HepG2 (cell line): Measurements from ENCODE around the gene TRIP6. TPM values are rescaled to one million over a fixed set of nuclear protein-coding genes. Genes with fewer than 3 reads are reported as not detected.

Experiments used
- ATAC-seq: fragments of 200-7000 bp; cut with Tn5 transposase; 3 replicates; pipeline ENCODE4 v1.9.1; 2020; ENCODE audit warnings: mild to moderate bottlenecking, moderate library complexity
- BruUV-seq: library from RNA; stranded (reverse); fragments of 400-500 nt; replicated peaks from 2 replicates; lab custom pipeline; 2021; lab: Mats Ljungman, UMichigan
- CTCF ChIA-PET: fragments of 300-600 bp; formaldehyde crosslinking; extraction: SDS; loops from one replicate; lab custom pipeline; 2021; ENCODE audit warnings: low total read pairs, inconsistent platforms, low intra/inter-chr PET ratio; lab: Yijun Ruan, JAX
- POLR2A ChIA-PET: fragments of 350-600 bp; sonication (Branson Sonifier 250); formaldehyde crosslinking; loops from one replicate; lab custom pipeline; 2020; ENCODE audit warnings: antibody characterized with exemption, inconsistent platforms; lab: Yijun Ruan, JAX
- DNase-seq: peaks from one replicate; pipeline ENCODE4 v3.0.0-alpha.2; 2015; ENCODE audit warnings: low spot score
- FAIRE-seq: peaks from 3 replicates; lab custom pipeline; 2011; peaks lifted over from hg19 to GRCh38; lab: Jason Lieb, UNC
- H2AFZ ChIP-seq: one replicate; pipeline ENCODE4 v1.6.1; 2011; ENCODE audit warnings: low read length, inconsistent platforms
- H3K27ac ChIP-seq: fragments of 300-600 bp; 3 replicates; pipeline ENCODE4 v1.8.0; 2011; ENCODE audit warnings: mixed run types, mild to moderate bottlenecking, mixed read lengths, low read length, inconsistent platforms; ENCODE audit not compliant: insufficient read depth; ENCODE audit errors: extremely low read length
- H3K27me3 ChIP-seq, 2 experiments: fragments of 200-600 bp in 1 of 2; 2 replicates in 1 of 2; 3 replicates in 1 of 2; pipeline versions ENCODE4 v1.6.0 to v1.8.0; 2011; ENCODE audit warnings: low read length in 2 of 2, mild to moderate bottlenecking in 2 of 2, moderate library complexity in 2 of 2, inconsistent platforms in 1 of 2; ENCODE audit not compliant: insufficient read depth in 2 of 2, control insufficient read depth in 1 of 2
- H3K36me3 ChIP-seq, 2 experiments: fragments of 200-600 bp in 1 of 2; replicated peaks in 1 of 2; 2 replicates in 1 of 2; 3 replicates in 1 of 2; pipeline versions ENCODE4 v1.5.1 to v1.8.0; 2011; ENCODE audit warnings: low read length in 2 of 2, inconsistent platforms in 1 of 2; ENCODE audit not compliant: insufficient read depth in 2 of 2, control insufficient read depth in 1 of 2
- H3K4me1 ChIP-seq: 2 replicates; pipeline ENCODE4 v1.5.1; 2012; ENCODE audit warnings: low read length, inconsistent platforms; ENCODE audit not compliant: insufficient read depth
- H3K4me2 ChIP-seq: 2 replicates; pipeline ENCODE4 v1.6.0; 2011; ENCODE audit warnings: low read depth, low read length, inconsistent platforms
- H3K4me3 ChIP-seq, 3 experiments: fragments of 200-600 bp in 1 of 3; sonication (generic), shearing (Covaris generic) in 1 of 3; replicated peaks in 1 of 3; 2 replicates each; pipeline ENCODE4 v1.5.1; 2011 to 2016; ENCODE audit warnings: low read length in 3 of 3, inconsistent platforms in 2 of 3, low read depth in 2 of 3, mild to moderate bottlenecking in 2 of 3, control low read depth in 1 of 3, mixed read lengths in 1 of 3; ENCODE audit not compliant: insufficient read depth in 1 of 3
- H3K79me2 ChIP-seq: one replicate; pipeline ENCODE4 v1.6.1; 2011; ENCODE audit warnings: low read length, inconsistent platforms; ENCODE audit not compliant: insufficient read depth
- H3K9ac ChIP-seq: 2 replicates; pipeline ENCODE4 v1.6.0; 2011; ENCODE audit warnings: mild to moderate bottlenecking, low read depth, low read length, inconsistent platforms; ENCODE audit not compliant: insufficient read depth
- H3K9me3 ChIP-seq: 2 replicates; pipeline ENCODE4 v1.5.1; 2012; ENCODE audit warnings: mild to moderate bottlenecking, low read length
- H4K20me1 ChIP-seq: 2 replicates; pipeline ENCODE4 v1.6.0; 2011; ENCODE audit warnings: inconsistent platforms, mild to moderate bottlenecking, low read length, moderate library complexity; ENCODE audit not compliant: insufficient read depth
- KDM5A ChIP-seq: fragments of 200-600 bp; sonication (generic); IDR thresholded peaks from 2 replicates; pipeline ENCODE4 v1.7.0; 2018; ENCODE audit warnings: antibody characterized with exemption, mild to moderate bottlenecking, low read length, borderline replicate concordance
- TOPORS ChIP-seq: sonication (generic); formaldehyde crosslinking; IDR thresholded peaks from 2 replicates; pipeline ENCODE4 v1.8.0; 2023; ENCODE audit warnings: mild to moderate bottlenecking, missing genetic modification reagents
- ZBTB38 ChIP-seq: sonication (generic); formaldehyde crosslinking; IDR thresholded peaks from 2 replicates; pipeline ENCODE4 v1.5.1; 2020; ENCODE audit warnings: mild to moderate bottlenecking, missing genetic modification reagents
- WGBS: methylation state at CpG from one replicate; pipeline ENCODE4 v1.1.6; 2017; ENCODE audit warnings: low lambda C conversion rate; 5-methylcytosine and 5-hydroxymethylcytosine counted together
- in situ Hi-C: cut with HindIII; loops from 2 replicates; pipeline ENCODE4 v1.10.0; 2017; ENCODE audit warnings: low pct_unique_long_range_greater_than_20kb; ENCODE audit not compliant: extremely low pct_ligation_motif_present
- intact Hi-C: fragments of 100-400 bp; cut with micrococcal nuclease; formaldehyde crosslinking; loops from one replicate; pipeline ENCODE4 v1.10.0; 2022; ENCODE audit not compliant: unreplicated experiment
- polyA plus RNA-seq, 8 experiments: library from polyadenylated mRNA; depleted of rRNA in 3 of 8; stranded (reverse) in 7 of 8; unstranded in 1 of 8; fragments of >200 nt; fragmentation: Illumina TruSeq in 4 of 8; extraction: Trizol in 4 of 8; gene quantifications; 2 replicates each; pipeline versions ENCODE4 v1.2.1 to v1.2.3, GENCODE V29; 2011 to 2016; ENCODE audit warnings: low read depth in 4 of 8, missing spikeins in 1 of 8, mixed read lengths in 1 of 8; ENCODE audit not compliant: insufficient read depth in 1 of 8
- total RNA-seq, 5 experiments: library from RNA; depleted of rRNA; stranded (reverse); fragments of >200 nt; fragmentation: Illumina TruSeq; extraction: Trizol; gene quantifications; 2 replicates each; pipeline ENCODE4 v1.2.3, GENCODE V29; 2016; ENCODE audit warnings: low read depth in 1 of 5
- TF ChIP-seq, protein P1 (sequence below): IDR thresholded peaks from 2 replicates; pipeline ENCODE4 v1.6.1; 2016; ENCODE audit warnings: low read depth, missing genetic modification reagents, missing compliant biosample characterization
- TF ChIP-seq, protein P2 (sequence below): IDR thresholded peaks from 2 replicates; pipeline ENCODE4 v1.6.1; 2016; ENCODE audit warnings: missing biosample characterization, missing genetic modification reagents, low read depth

TRIP6 gene
- total and polyA plus RNA-seq, 2 of the 13 experiments (the other 11 are each of a cell fraction or from before 2014, with no cell fraction given), result 0.34 to 0.38 TPM

DNA sequence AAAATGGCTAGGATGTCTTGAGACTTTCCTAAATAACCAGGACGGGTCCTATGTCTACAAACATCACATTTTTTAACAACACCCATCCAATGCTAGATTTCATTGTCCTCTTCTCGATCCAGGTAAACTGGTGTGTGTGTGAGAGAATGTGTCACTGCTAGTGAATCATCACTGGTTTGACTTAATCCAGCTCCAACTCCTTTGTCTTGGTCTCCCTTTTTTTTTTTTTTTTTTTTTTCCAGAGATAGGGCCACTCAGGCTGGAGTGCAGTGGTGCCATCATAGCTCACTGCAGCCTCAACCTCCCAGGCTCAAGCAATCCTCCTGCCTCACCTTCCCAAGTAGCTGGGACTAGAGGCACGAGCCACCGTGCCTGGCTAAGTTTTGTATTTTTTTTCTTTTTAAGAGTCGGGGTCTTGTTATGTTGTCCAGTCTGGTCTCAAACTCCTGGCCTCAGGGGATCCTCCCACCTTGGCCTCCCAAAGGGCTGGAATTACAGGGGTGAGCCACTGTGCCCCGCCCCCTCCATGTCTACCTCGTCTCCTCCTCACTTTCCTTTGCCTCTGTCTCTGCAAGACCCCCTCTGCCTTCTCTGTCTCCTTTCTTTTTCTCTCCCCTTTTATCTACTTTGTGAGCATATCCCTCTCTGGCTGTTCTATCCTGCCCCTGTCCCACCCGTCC lies 24.5 kb downstream of the TRIP6 start (continued):
- TF ChIP-seq, protein P1, sequence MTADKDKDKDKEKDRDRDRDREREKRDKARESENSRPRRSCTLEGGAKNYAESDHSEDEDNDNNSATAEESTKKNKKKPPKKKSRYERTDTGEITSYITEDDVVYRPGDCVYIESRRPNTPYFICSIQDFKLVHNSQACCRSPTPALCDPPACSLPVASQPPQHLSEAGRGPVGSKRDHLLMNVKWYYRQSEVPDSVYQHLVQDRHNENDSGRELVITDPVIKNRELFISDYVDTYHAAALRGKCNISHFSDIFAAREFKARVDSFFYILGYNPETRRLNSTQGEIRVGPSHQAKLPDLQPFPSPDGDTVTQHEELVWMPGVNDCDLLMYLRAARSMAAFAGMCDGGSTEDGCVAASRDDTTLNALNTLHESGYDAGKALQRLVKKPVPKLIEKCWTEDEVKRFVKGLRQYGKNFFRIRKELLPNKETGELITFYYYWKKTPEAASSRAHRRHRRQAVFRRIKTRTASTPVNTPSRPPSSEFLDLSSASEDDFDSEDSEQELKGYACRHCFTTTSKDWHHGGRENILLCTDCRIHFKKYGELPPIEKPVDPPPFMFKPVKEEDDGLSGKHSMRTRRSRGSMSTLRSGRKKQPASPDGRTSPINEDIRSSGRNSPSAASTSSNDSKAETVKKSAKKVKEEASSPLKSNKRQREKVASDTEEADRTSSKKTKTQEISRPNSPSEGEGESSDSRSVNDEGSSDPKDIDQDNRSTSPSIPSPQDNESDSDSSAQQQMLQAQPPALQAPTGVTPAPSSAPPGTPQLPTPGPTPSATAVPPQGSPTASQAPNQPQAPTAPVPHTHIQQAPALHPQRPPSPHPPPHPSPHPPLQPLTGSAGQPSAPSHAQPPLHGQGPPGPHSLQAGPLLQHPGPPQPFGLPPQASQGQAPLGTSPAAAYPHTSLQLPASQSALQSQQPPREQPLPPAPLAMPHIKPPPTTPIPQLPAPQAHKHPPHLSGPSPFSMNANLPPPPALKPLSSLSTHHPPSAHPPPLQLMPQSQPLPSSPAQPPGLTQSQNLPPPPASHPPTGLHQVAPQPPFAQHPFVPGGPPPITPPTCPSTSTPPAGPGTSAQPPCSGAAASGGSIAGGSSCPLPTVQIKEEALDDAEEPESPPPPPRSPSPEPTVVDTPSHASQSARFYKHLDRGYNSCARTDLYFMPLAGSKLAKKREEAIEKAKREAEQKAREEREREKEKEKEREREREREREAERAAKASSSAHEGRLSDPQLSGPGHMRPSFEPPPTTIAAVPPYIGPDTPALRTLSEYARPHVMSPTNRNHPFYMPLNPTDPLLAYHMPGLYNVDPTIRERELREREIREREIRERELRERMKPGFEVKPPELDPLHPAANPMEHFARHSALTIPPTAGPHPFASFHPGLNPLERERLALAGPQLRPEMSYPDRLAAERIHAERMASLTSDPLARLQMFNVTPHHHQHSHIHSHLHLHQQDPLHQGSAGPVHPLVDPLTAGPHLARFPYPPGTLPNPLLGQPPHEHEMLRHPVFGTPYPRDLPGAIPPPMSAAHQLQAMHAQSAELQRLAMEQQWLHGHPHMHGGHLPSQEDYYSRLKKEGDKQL (CRISPR knock-in tag), result no peak
- TF ChIP-seq TOPORS (CRISPR knock-in tag), result no peak

DNA sequence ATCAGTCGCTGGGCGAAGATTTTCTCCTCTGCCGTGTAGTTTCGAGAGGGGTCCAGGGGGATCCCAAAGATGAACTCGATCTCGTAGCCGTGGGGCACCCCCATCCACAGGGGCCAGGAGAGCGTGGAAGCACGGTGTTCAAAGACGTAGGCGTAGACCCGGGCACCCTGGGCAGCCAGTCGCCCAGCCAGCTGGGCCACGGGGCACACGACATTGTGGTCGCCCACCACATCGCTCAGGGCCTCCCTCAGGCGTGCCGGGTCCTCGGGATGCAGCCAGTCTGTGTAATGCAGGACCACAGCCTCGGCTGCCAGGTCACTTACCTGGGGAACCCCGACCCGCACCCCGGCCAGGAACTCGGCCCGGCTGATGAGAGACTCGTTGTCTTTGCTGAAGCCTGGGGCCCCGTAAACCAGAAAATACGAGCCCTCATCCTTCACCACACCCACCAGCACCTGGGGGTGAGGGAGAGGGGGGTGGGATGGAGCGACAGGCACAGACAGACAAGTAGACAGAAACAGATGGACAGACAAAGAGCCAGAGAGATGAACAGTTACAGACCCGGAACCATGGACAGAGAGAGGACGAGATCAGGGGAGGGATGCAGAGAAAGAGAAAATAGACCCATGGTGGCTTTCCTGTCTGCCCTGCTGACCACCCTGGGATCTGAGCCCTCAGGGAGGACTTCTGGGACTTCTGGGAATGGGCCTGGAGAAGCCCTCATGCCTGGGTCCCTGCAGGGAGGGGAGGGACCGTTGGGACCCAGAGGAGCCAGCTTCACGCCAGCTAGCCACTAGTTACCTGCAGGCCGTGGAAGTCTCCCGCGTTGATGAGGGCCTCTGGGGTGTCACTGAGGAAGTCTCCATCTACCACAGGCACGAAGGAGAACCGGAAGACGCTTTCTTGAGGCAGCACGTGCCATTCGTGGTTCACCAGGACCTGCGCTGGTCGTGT lies 25.5 kb downstream of the TRIP6 start:
- Histone ChIP-seq H3K36me3 (peaks cover 1 to 11% of the 10 kb centered on the region in 2 experiments; a peak in 4 of 5 replicates), H3K9ac (no peak overlapping the region), H3K4me3 (no peak overlapping the region), H3K4me1 (peaks cover 60% of the 10 kb centered on the region), H3K9me3 (no peaks in the 10 kb centered on the region), H3K27ac (no peak overlapping the region), H4K20me1 (no peaks in the 10 kb centered on the region), H3K27me3 (peaks cover 11 to 29% of the 10 kb centered on the region in 2 experiments), H3K79me2 (peaks cover 8% of the 10 kb centered on the region), H3K4me2 (no peak overlapping the region; the same call in 1 of the 2 replicates), H2AFZ (no peak overlapping the region)
- ChIA-PET CTCF (no interaction called here), POLR2A (interaction anchor here (2.1 kb wide), 1 partner anchor 18 kb away, joined by 7 read pairs; the partner anchor contains the start of gene SRRT)
- intact Hi-C loops (no loop called here), in situ Hi-C loops (loop anchor here (25.0 kb wide), 1 partner anchor 395 kb away; no protein-coding TSS in a partner anchor)
- no peak for FAIRE-seq
- 0 out of 2 replicates have a peak, but pooled peaks have one; percentile 37 for TF ChIP-seq ZBTB38
- TF ChIP-seq, protein P2, sequence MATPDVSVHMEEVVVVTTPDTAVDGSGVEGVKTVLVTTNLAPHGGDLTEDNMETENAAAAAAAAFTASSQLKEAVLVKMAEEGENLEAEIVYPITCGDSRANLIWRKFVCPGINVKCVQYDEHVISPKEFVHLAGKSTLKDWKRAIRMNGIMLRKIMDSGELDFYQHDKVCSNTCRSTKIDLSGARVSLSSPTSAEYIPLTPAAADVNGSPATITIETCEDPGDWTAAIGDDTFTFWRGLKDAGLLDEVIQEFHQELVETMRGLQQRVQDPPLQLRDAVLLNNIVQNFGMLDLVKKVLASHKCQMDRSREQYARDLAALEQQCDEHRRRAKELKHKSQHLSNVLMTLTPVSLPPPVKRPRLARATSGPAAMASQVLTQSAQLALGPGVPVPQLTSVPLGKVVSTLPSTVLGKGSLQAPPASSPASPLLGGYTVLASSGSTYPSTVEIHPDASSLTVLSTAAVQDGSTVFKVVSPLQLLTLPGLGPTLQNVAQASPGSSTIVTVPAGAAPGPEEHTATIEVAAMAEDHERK (CRISPR knock-in tag), result no peak
- TF ChIP-seq KDM5A, result no peak
- no peak for DNase-seq
- ATAC-seq, result no peak
- no TSS peak for BruUV-seq
- WGBS, result 65% methylated on average over 20 of the region's 44 CpGs
